Mesenchymal stem cell (in vitro differentiated cells and primary cell): Measurements from ENCODE around the gene MYD88.

Experiments
- DNase-seq: peaks from one replicate; pipeline ENCODE4 v3.0.0-alpha.2; 2013
- H2AFZ ChIP-seq: one replicate; pipeline ENCODE4 v1.6.1; 2013; ENCODE audit warnings: low read depth, mild to moderate bottlenecking, control low read depth, inconsistent platforms, low read length, moderate library complexity
- H2AK5ac ChIP-seq: 2 replicates; pipeline ENCODE4 v1.6.1; 2013; ENCODE audit warnings: low read length, moderate library complexity, mild to moderate bottlenecking, inconsistent platforms; ENCODE audit not compliant: severe bottlenecking
- H2BK120ac ChIP-seq: one replicate; pipeline ENCODE4 v1.6.1; 2013; ENCODE audit warnings: low read depth, mild to moderate bottlenecking, inconsistent platforms, low read length, moderate library complexity
- H2BK12ac ChIP-seq, 2 experiments: one replicate each; pipeline ENCODE4 v1.6.1; 2013; ENCODE audit warnings: inconsistent platforms in 2 of 2, low read length in 2 of 2, mild to moderate bottlenecking in 2 of 2, moderate library complexity in 2 of 2, control low read depth in 1 of 2
- H2BK15ac ChIP-seq: one replicate; pipeline ENCODE4 v1.6.1; 2013; ENCODE audit warnings: mild to moderate bottlenecking, low read depth, inconsistent platforms; ENCODE audit not compliant: poor library complexity, severe bottlenecking
- H2BK5ac ChIP-seq: 2 replicates; pipeline ENCODE4 v1.6.1; 2013; ENCODE audit warnings: low read depth, mild to moderate bottlenecking, low read length, control low read depth, inconsistent platforms; ENCODE audit not compliant: poor library complexity, severe bottlenecking
- H3K14ac ChIP-seq, 2 experiments: one replicate each; pipeline ENCODE4 v1.6.1; 2013; ENCODE audit warnings: inconsistent platforms in 2 of 2, low read length in 2 of 2, control low read depth in 1 of 2, mild to moderate bottlenecking in 1 of 2, moderate library complexity in 1 of 2
- H3K18ac ChIP-seq, 2 experiments: one replicate each; pipeline ENCODE4 v1.6.1; 2013; ENCODE audit warnings: inconsistent platforms in 2 of 2, low read length in 2 of 2, control low read depth in 1 of 2, low read depth in 1 of 2, mild to moderate bottlenecking in 1 of 2
- H3K23ac ChIP-seq, 2 experiments: one replicate each; pipeline ENCODE4 v1.6.1; 2013; ENCODE audit warnings: inconsistent platforms in 2 of 2, low read length in 2 of 2, mild to moderate bottlenecking in 2 of 2, moderate library complexity in 2 of 2, control low read depth in 1 of 2
- H3K27ac ChIP-seq: 2 replicates; pipeline ENCODE4 v1.5.1; 2013; ENCODE audit warnings: mild to moderate bottlenecking, moderate library complexity, low read length, control low read depth, inconsistent platforms; ENCODE audit not compliant: poor library complexity, severe bottlenecking
- H3K27me3 ChIP-seq, 2 experiments: 2 replicates each; pipeline versions ENCODE4 v1.6.1 to v1.7.0; 2013; ENCODE audit warnings: low read length in 2 of 2, mild to moderate bottlenecking in 2 of 2, moderate library complexity in 2 of 2, control low read depth in 1 of 2, inconsistent platforms in 1 of 2; ENCODE audit not compliant: control insufficient read depth in 1 of 2, insufficient read depth in 1 of 2
- H3K36me3 ChIP-seq, 2 experiments: 2 replicates each; pipeline versions ENCODE4 v1.6.1 to v1.7.0; 2013; ENCODE audit warnings: low read length in 2 of 2, control low read depth in 1 of 2, inconsistent platforms in 1 of 2, low read depth in 1 of 2, mild to moderate bottlenecking in 1 of 2; ENCODE audit not compliant: insufficient read depth in 2 of 2, control insufficient read depth in 1 of 2
- H3K4ac ChIP-seq, 2 experiments: one replicate each; pipeline ENCODE4 v1.6.1; 2013; ENCODE audit warnings: inconsistent platforms in 2 of 2, low read length in 2 of 2, mild to moderate bottlenecking in 2 of 2, moderate library complexity in 2 of 2, control low read depth in 1 of 2, low read depth in 1 of 2
- H3K4me1 ChIP-seq: 2 replicates; pipeline ENCODE4 v1.6.1; 2013; ENCODE audit warnings: low read depth, low read length, control low read depth; ENCODE audit not compliant: control insufficient read depth, insufficient read depth
- H3K4me2 ChIP-seq: 2 replicates; pipeline ENCODE4 v1.6.1; 2013; ENCODE audit warnings: low read length, mild to moderate bottlenecking, inconsistent platforms; ENCODE audit not compliant: poor library complexity, severe bottlenecking
- H3K4me3 ChIP-seq, 2 experiments: 2 replicates each; pipeline versions ENCODE4 v1.5.1 to v1.7.0; 2013; ENCODE audit warnings: low read length in 2 of 2, mild to moderate bottlenecking in 2 of 2, control low read depth in 1 of 2, low read depth in 1 of 2; ENCODE audit not compliant: insufficient read depth in 1 of 2
- H3K79me1 ChIP-seq: replicated peaks from 2 replicates; pipeline ENCODE4 v1.6.1; 2013; ENCODE audit warnings: mild to moderate bottlenecking, control low read depth, low read length, inconsistent platforms; ENCODE audit not compliant: poor library complexity, severe bottlenecking
- H3K9ac ChIP-seq: 2 replicates; pipeline ENCODE4 v1.7.0; 2013; ENCODE audit warnings: mild to moderate bottlenecking, low read length, moderate library complexity
- H3K9me3 ChIP-seq: 2 replicates; pipeline ENCODE4 v1.7.0; 2013; ENCODE audit warnings: mild to moderate bottlenecking, low read length; ENCODE audit not compliant: control insufficient read depth
- H4K8ac ChIP-seq: one replicate; pipeline ENCODE4 v1.6.1; 2013; ENCODE audit warnings: inconsistent platforms, mild to moderate bottlenecking, low read length, moderate library complexity
- H4K91ac ChIP-seq: one replicate; pipeline ENCODE4 v1.6.1; 2013; ENCODE audit warnings: mild to moderate bottlenecking, low read length, inconsistent platforms
- WGBS: methylation state at CpG from one replicate; pipeline ENCODE4 v1.1.7; 2013; ENCODE audit warnings: mixed read lengths; 5-methylcytosine and 5-hydroxymethylcytosine counted together

Gene MYD88

GRCh38 chr3:38116471-38117162 is 21.8 kb upstream of the MYD88 start:
- Histone ChIP-seq H3K9ac (no peak overlapping the region), H3K18ac (no peak overlapping the region), H4K91ac (no peak overlapping the region), H3K4ac (no peak overlapping the region), H2BK15ac (no peak overlapping the region), H3K27me3 (peaks cover 6 to 20% of the 10 kb centered on the region in 2 experiments), H3K36me3 (peaks cover 18 to 23% of the 10 kb centered on the region in 2 experiments), H3K23ac (no peak overlapping the region), H3K4me1 (peaks cover 10% of the 10 kb centered on the region), H2BK120ac (no peak overlapping the region), H3K4me3 (no peak overlapping the region), H2BK5ac (no peak overlapping the region), H2BK12ac (no peak overlapping the region), H4K8ac (no peak overlapping the region), H3K27ac (no peak overlapping the region), H3K4me2 (no peak overlapping the region), H3K79me1 (no peaks in the 10 kb centered on the region), H2AK5ac (no peak overlapping the region), H2AFZ (no peak overlapping the region), H3K9me3 (no peaks in the 10 kb centered on the region), H3K14ac (no peak overlapping the region)
- 96% methylated on average over 12 of the region's 12 CpGs for WGBS
- DNase-seq, result no peak

DNA sequence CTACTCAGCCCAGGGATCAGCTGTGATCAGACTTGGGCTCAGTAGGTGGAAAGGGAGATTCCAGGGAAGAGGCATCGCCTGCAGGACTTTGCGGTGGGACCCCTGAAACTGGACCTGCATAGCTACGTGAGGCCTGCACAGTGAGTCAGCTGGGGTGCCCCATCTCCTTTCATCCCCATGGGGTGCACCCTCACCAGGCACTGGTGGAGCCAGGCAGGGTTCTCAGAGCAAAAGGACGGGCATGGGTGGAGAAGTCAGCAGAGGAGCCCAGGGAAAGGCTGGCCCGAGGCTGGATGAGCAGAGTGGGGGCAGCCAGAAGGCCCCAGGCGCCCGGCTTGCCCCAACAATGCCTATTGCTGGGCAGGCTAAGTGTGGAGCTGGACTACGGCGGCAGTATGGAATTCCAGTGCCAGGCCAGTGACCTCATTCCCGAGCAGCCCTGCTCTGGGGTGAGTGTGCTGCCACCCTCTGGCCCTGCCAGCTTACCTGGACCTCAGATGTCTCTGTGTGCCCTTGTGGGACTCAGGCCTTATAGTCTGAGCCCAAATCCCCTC is 21.2 kb upstream of the MYD88 start:
- Histone ChIP-seq H3K14ac (no peak overlapping the region), H3K79me1 (no peaks in the 10 kb centered on the region), H3K9me3 (no peaks in the 10 kb centered on the region), H3K4me3 (no peak overlapping the region), H3K4me1 (peaks cover 10% of the 10 kb centered on the region), H2BK120ac (no peak overlapping the region), H2AK5ac (no peak overlapping the region), H3K27ac (no peak overlapping the region), H2AFZ (no peak overlapping the region), H2BK15ac (no peak overlapping the region), H3K4ac (no peak overlapping the region), H3K36me3 (peaks cover 25 to 30% of the 10 kb centered on the region in 2 experiments), H2BK5ac (no peak overlapping the region), H4K8ac (no peak overlapping the region), H4K91ac (no peak overlapping the region), H3K18ac (no peak overlapping the region), H3K4me2 (no peak overlapping the region), H3K9ac (no peak overlapping the region), H3K27me3 (peaks cover 6 to 19% of the 10 kb centered on the region in 2 experiments), H3K23ac (no peak overlapping the region), H2BK12ac (no peak overlapping the region)
- WGBS, result 95% methylated on average over 10 of the region's 10 CpGs
- DNase-seq, result no peak

- Histone ChIP-seq H3K4me2 (no peak overlapping the region), H3K27me3 (peaks cover 6 to 16% of the 10 kb centered on the region in 2 experiments), H3K18ac (no peak overlapping the region), H4K91ac (no peak overlapping the region), H3K23ac (no peak overlapping the region), H2BK5ac (no peak overlapping the region), H3K9me3 (no peaks in the 10 kb centered on the region), H2BK15ac (no peak overlapping the region), H2AK5ac (no peak overlapping the region), H3K4ac (no peak overlapping the region), H3K14ac (no peak overlapping the region), H2BK120ac (no peak overlapping the region), H2AFZ (no peak overlapping the region), H3K79me1 (no peaks in the 10 kb centered on the region), H3K4me3 (no peak overlapping the region), H3K4me1 (peaks cover 10% of the 10 kb centered on the region), H3K9ac (no peak overlapping the region), H4K8ac (no peak overlapping the region), H2BK12ac (no peak overlapping the region), H3K36me3 (peaks cover 31 to 36% of the 10 kb centered on the region in 2 experiments), H3K27ac (no peak overlapping the region)
- peak; percentile 53 for DNase-seq
- WGBS, result 73% methylated on average over 10 of the region's 11 CpGs
These were observed 20.6 kb upstream of the MYD88 start for GRCh38 chr3:38117748-38118420.
